Embryonic facial prominence (tissue), 1 donor: ENCODE data around the gene RAB8A.
"Not testable (repeated sequence)": the region's sequence is repeated elsewhere in the genome, so short reads cannot be mapped to it uniquely, and the experiment has no call there.

Experiments used
- DNase-seq: peaks from one replicate; pipeline ENCODE4 v3.0.0-alpha.2; 2016; ENCODE audit errors: extremely low spot score

Gene RAB8A

DNA sequence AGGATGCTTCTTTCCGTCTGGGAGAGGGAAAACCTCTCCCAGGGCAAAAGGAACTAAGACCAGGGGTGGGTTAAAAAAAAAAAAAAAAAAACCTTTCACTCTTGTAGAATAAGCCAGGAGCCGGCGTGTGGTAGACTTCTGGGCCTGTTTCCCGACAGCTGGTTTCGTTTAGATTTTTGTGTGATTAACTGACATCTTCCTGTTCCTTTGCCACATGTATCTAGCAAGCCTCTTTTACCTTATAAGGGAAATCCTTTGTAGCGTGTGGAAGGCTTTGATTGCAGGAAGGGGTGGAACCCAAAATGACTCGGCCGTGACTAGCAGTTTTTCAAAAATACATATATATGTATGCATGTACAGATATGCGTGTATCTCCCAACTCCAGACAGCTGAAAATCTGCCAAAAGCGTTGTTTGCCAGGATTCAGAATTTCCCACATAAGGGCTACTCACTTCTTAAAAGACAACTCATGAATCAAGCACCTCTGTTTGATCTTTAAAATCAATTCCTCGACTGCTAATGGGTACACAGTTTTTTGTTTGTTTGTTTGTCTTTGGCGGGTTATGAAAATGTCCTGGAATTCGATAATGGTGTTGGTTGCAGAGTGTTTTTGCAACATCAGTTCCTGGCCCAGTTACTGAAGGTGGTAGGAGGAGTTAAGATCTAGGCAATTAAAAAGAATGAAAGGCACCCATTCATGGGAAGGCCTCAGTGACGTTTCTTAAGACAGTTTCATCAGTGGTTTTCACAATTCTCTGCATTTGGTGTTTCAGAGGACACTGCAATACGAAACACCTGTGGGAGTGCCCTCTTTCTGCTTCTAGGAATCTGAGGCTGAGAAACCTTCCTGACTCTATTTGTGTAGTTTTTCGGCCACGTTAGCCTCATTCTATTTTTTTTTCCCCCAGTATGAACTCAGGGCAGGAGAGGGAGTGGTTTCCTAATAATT is 32.7 kb upstream of the RAB8A start:
- DNase-seq, result peak; percentile 95

DNA sequence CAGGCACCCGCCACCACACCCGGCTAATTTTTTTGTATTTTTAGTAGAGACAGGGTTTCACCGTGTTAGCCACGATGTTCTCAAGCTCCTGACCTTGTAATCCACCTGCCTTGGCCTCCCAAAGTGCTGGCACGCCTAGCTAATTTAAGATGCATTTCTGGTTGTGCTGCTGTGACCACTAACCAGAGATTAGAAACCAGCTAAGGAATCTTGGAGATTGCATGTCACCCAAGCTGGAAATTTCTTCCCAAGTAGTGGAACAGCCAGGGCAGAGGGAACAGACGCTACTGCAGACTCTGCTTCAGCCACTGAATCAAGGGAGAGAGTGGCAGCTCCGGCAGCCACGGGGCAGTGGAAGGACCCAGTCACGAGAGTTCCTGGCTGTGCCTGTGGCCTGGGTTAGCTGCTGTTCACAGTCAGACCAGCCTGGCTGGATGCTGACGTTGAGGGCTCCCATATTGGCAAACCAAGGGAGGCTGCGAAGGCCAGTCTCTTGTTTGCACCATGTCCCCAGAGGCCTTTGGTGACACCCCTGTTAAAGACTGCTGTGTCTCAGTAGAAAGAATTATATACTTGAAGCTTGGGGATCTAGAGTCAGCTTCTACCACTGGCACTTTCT is 27.5 kb upstream of the RAB8A start:
- DNase-seq, result no peak

DNA sequence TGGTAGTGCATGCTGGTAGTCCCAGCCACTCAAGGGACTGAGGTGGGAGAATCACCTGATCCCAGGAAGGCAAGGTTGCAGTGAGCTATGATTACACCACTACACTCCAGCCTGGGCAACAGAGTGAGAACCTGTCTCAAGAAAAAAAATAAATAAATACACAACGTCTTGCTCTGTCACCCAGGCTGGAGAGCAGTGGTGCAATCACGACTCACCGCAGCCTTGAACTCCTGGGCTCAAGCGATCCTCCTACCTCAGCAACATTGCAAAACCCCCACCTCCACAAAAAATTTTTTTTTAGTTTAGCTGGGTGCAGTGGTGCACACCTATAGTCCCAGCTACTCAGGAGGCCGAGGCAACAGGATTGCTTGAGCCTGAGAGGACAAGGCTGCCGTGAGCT is 26.6 kb upstream of the RAB8A start:
- DNase-seq, result no peak

DNA sequence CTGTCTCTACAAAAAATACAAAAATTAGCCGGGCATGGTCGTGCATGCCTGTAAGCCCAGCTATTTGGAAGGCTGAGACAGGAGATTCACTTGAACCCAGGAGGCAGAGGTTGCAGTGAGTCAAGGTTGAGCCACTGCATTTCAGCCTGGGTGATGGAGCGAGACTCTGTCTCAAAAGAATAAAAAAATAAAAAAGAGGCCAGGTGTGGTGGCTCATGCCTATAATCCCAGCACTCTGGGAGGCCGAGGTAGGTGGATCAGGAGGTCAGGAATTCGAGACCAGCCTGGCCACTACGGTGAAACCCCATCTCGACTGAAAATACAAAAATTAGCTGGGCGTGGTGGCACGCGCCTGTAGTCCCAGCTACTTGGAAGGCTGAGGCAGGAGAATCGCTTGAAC is 24.3 kb upstream of the RAB8A start:
- not testable (repeated sequence) for DNase-seq

DNA sequence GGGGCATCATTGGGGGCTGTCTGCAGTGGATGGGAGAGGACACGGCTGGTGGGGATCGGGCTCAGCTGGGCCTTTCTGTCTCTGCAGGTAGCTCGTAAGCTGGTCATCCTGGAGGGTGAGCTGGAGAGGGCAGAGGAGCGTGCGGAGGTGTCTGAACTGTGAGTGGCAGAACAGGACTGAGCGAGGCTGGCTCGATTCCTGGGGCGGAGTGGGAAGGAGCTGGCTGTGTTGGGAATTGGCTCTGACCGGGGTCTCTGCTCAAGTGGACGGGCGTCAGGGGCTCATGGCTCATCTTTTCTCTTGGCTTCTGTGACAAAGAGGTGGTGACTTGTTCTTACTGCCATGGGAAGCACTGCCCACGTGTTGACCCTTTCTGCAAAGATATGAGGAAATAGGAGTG is 23.7 kb upstream of the RAB8A start:
- DNase-seq, result no peak

DNA sequence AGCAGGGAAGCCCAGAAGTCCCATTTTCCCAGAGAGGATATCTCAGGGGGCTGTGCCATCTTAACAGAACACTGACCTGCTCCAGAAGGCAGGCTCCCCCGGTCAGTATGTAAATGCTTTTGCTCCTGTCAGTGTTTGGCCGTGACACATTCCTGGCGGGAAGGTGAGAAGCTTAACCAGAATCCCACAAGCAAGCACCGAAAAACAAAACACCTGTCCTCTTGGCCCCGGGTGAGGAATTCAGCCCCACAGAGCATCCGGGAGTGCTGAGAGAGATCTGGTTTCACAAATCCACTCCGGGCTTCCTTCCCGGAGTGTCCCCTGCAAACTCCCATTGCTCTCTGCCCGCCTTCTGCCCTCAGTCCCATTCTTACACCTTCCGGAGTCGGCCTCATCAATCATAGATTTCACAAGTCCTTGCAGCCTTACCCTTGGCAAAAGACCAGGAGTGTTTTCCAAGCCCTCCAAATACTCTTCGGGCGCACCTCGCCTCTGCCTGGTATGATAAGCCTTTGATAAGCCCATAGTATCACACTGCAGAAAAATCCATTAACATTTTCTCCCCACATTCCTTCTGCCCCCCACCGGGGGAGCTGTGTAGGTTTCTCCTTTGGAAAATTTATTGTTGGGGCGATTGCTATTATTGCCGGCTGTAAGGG is 23.2 kb upstream of the RAB8A start:
- no peak for DNase-seq

DNA sequence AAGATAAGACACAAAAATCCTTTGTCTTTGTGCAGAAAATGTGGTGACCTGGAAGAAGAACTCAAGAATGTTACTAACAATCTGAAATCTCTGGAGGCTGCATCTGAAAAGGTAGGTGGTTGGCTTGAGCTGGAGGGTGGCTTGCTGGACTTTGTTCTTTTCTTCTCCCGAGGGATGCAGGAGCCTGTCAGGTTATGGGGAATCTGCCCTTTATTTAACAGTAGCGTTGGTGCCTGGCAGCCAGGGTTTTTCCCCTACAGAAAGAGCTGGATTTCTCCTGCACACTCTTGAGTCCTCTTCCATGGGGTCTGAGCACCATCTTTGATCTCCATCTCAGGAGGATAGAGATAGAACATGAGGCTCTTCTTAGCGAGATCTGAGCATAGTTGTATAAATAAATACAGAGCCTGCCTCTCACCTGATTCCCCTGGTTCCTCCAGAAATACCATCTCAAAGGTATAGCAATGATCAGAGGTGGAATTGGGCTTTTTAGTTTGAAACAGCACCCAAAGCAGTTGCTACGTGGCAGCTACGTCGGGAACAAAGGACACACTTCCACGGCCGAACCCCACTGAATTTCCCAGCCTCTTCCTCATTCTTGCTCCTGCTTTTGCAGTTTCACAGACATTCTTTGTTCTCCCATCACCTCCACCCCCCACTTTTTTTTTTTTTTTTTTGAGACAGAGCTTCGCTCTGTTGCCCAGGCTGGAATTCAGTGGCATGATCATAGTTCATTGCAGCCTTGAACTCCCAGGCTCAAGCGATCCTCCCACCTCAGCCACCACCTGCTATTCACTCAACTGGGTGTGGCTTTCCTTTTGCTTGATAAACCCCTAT is 22.5 kb upstream of the RAB8A start:
- no peak for DNase-seq

DNA sequence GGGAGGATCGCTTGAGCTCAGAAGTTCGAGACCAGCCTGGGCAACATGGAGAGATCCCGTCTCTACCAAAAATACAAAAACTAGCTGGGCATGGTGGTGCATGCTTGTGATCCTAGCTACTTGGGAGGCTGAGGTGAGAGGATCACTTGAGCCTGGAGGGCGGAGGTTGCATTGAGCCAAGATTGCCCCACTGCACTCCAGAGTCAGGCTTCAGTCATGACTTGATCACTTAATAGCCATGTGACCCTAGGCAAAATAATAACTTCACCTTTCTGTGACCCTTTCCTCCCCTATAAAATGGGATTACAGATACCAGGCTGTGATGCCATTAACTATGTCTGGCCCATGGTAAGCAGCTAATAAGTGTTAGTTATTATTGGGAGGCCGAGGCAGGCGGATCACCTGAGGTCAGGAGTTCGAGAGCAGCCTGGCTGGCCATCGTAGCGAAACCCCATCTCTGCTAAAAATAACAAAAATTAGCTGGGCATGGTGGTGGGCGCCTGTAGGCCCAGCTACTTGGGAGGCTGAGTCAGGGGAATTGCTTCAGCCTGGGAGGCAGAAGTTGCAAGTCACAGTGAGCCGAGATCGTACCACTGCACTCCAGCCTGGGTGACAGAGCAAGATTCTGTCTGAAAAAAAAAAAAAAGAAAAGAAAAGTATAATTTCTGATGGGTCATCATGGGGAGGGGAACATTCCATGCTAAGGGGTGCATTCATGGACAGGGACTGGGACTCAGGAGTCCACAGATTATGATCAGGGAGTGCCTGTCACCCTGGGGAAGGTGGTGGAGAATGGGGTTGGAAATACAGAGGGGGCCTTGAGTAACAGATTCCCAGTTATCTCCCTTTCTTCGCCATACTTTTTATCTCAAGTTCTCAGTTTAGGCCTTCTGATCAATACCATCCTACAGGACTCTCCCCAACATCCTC is 19.9 kb upstream of the RAB8A start:
- no peak for DNase-seq

DNA sequence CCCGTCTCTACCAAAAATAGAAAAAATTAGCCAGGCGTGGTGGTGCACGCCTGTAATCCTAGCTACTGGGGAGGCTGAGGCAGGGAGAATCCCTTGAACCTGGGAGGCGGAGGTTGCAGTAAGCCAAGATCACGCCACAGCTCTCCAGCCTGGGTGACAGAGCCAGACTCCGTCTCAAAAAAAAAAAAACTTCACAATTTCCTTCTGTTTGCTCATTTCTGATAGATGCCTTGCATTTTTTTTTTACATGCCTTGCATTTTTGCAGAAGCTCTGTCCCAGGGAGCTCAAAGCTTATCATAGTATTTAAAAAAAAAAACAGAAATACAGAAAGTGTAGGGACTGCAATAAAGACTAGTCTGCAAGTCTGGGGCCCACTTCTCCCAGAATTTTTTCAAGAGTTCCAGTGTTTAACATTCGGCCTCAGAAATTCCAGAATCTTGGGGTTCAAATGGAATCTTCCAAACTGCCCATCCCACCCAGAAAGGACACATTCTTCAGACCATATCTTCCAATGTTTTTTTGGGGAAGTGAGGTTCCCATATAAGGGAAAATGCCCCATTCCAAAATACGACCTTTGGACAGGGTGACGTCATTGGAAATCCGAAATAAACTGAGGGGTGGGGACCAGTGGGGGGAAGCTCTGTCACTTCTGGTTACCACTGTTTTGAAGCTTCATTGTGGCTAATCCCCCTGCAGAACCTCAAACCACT is 17.2 kb upstream of the RAB8A start:
- no peak for DNase-seq

DNA sequence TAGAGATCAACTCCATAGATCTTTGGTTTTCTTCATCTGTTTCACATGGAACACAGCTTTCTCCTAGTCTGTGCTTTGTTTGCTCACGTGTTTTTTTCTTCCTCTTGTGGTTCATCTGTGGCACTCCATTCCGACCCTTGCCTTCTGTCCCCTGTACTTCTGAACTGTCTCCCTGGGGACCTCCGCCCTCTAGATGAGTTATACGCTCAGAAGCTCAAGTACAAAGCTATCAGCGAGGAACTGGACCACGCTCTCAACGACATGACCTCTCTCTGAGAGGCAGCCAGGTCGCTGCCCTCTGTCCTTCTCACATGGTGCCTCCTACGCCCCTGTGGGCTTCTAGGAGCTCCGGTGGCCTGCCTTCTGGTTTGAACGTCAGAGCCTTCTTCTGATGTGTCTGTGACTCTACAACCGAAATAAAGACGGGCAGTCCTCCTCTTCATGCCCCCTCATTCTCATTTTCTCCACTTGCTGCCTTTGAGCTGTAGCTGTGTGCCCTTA is 16.6 kb upstream of the RAB8A start:
- no peak for DNase-seq

DNA sequence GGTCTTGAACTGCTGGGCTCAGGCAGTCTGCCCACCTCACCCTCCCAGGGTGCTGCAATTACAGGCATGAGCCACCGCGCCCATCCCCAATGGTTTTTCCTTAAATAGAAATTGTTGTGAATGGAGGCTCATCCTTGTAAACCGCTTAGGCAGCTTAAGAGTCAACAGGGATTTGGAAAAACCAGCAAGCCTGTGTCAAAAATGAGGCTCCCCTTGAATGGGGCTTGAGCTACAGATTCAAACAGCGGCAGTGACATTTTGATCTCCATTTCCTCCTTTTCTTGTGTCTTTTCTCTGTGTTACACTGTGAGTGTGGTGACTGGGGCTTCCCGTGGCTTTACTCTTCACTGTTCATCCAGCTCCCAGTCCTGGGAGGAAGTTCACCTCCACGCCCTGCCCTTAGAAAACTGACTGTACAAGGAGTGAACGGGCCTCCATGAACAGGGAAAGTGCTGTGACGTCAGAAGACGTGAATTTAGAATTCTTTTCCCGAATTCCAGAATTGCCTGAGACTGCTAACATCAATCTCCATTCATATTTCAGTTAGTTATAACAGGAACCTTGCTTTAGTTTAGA is 15.3 kb upstream of the RAB8A start:
- DNase-seq, result no peak

DNA sequence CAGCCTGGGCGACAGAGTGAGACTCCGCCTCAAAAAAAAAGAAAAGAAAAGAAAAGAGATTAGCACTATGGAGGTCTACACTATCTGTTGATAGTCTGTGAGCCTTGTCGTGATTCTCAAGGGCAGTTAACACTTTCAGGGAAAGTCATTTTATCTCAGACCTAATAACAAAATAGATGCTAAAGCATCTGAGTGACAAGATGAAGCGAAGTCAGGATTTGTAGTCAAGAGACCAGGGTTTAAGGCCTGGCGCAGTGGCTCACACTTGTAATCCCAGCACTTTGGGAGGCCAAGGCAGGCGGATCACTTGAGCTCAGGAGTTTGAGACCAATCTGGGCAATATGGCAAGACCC is 13.3 kb upstream of the RAB8A start:
- DNase-seq, result no peak

DNA sequence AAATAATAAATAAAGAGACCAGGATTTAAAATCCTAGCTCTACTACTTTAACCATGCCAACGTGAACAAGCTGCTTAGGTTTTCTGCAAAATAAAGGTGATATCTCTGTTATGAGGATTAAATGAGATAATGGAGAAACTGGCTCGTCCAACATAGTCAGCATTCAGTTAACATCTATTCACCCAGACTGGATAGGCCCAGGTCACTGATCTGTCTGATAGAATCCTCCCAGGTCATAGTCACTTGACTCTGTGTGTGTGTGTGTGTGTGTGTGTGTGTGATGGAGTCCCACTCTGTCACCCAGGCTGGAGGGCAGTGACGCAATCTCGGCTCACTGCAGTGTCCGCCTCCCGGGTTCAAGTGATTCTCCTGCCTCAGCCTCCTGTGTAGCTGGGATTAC is 12.9 kb upstream of the RAB8A start:
- DNase-seq, result no peak

DNA sequence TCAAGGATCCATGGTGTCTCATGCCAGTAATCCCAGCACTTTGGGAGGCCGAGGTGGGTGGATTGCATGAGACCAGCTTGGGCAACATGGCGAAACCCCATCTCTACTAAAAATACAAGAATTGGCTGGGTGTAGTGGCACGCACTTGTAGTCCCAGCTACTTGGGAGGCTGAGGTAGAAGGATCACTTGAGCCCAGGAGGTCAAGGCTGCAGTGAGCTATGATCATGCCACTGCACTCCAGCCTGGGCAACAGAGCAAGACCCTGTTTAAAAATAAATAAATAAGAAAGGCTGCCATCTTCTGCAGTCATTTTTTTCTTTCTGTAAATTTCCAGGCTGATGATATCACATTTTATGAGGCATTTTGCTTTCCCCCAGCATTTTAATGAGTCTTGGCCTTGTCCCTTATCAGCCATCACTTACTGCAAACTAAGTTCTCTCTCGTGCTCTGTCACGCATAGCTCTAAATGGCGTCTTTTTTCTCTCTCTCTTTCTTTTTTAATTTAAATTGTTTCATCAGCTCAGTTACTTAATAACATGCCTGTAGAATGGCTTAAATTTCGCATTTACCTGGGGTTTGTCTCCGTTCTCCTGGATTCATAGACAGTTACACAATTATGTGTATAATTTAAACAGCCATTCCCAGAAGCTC is 12.2 kb upstream of the RAB8A start:
- DNase-seq, result not testable (repeated sequence)

DNA sequence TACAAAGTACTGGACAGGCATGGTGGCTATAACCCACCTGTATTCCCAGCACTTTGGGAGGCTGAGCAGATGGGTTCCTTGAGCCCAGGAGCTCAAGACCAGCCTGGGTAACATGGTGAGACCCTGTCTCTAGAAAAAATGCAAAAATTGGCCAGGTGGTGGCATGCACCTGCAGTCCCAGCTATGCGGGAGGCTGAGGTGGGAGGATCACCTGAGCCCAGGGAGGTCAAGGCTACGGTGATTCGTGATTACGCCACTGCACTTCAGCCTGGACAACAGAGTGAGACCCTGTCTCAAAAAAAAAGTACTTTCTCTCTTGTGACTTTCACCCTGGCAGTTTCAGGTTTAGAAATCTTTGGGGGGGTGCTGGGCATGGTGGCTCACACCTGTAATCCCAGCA is 11.2 kb upstream of the RAB8A start:
- no peak for DNase-seq

DNA sequence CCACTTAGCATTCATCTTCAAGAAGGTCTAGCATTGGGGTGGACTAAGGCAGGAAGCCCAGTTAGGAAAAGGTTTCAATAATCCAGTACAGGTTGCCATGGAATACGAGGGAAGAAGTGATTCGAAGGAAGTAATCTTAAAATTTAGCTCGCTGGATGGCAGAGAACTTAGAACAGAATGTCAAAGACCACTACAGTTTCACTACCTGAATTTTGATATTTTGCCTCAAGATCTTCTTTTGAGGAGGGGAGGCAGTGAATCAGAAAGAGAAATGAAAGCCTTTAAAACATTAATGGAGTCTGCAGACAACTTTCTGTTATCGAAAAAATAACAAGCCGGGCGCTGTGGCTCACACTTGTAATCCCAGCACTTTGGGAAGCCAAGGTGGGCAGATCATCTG is 7.0 kb upstream of the RAB8A start:
- DNase-seq, result no peak

DNA sequence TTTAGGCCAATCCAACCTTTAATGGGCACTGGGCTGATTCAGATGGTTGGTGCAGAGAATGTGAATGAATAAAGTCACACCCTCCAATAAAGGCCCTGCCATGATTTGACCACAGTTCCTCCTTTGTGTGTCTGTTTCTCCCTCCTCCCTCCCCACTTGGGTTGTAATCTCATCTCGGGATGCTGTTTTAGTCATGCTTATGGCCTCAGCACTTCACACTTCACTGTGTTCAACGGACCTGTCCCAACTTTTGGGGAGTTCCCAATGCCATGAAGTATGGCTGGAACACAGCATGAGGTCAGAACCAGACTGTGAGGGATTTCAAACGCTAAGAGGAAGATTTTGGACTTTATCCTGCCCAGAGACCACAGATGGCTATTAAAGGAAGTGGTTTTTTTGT is 5.6 kb upstream of the RAB8A start:
- DNase-seq, result no peak

DNA sequence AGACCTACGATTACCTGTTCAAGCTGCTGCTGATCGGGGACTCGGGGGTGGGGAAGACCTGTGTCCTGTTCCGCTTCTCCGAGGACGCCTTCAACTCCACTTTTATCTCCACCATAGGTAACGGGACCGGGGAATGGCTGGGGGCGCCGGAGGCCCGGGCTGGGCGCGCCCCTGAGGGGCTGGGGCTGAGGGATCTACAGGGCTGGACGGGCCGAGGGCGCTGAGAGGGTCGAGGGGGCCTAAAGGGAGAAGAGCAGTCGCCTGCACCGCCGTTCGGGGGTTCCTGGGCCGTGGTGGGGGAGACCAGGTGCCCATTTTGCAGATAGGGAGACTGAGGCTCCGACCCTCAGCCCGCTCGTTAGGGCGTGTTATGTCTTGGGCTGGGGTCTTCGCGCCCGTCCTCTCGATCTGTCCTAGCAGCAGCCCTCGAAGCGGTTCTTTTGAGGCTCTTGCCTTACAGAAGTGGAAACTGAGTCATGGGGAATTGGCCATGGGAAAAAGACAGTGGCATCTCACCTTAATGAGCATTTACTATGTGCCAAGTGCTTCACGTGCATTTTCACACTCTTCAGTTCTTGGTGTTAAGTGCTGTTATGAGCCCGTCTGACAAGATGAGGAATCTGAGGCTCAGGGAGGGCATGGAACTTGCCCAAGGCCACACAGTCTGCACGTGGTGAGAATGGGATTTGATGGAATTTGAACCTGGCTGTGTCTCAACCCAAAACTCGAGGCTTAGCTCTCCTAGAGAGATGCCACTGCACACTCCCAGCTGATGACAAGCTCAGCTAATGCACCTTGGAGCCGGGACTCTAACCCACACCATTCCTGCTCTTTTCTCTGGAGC is 442 bp downstream of the RAB8A start:
- DNase-seq, result no peak
